ENCODE measurements around the gene CRY2. TPM values are rescaled to one million over a fixed set of nuclear protein-coding genes. Genes with fewer than 3 reads are reported as not detected.

CRY2 gene
- total RNA-seq, 2 experiments from 2014 or later: 12.3 to 15.7 TPM

DNA sequence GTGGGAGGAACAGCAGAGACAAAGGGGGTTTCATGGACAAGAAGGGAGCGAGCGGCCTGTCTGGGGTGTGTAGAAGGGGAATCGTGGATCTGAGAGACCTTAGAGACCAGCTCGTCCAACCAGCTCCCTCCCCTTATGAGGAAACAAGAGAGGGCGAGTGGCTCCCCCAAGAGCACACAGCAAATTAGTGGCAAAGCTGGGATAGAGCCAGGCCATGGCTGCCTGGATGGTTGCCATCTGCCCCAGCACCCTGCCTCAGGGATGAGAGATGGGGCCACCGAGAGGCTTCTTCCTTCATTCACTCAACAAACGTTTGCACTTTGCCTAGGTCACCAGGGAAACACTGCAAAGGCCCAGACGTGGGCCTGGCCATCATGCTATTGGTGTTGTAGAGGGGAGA lies 42.3 kb downstream of the CRY2 start:
- no peak overlapping the region for H3K4me3 Mint-ChIP-seq
- TF ChIP-seq, protein P1, sequence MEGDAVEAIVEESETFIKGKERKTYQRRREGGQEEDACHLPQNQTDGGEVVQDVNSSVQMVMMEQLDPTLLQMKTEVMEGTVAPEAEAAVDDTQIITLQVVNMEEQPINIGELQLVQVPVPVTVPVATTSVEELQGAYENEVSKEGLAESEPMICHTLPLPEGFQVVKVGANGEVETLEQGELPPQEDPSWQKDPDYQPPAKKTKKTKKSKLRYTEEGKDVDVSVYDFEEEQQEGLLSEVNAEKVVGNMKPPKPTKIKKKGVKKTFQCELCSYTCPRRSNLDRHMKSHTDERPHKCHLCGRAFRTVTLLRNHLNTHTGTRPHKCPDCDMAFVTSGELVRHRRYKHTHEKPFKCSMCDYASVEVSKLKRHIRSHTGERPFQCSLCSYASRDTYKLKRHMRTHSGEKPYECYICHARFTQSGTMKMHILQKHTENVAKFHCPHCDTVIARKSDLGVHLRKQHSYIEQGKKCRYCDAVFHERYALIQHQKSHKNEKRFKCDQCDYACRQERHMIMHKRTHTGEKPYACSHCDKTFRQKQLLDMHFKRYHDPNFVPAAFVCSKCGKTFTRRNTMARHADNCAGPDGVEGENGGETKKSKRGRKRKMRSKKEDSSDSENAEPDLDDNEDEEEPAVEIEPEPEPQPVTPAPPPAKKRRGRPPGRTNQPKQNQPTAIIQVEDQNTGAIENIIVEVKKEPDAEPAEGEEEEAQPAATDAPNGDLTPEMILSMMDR (IDR thresholded peaks at IDR 0.05): no peak
- H3K27ac Mint-ChIP-seq: no peak overlapping the region
- no peaks in the 10 kb centered on the region for H3K36me3 Mint-ChIP-seq (ENCODE audit: low read depth)
- ChIA-PET CTCF (interaction anchor here (1.1 kb wide), 1 partner anchor 17 kb away, joined by 5 read pairs; no protein-coding TSS in a partner anchor), POLR2A (no interaction called here)
- DNase-seq: no peak
- no peak for ATAC-seq
- H3K9me3 Mint-ChIP-seq: no peaks in the 10 kb centered on the region
- peaks cover 7% of the 10 kb centered on the region for H3K4me1 Mint-ChIP-seq (ENCODE audit: low read depth)
- peaks cover 9% of the 10 kb centered on the region for H3K27me3 Mint-ChIP-seq
- intact Hi-C loops (cut with micrococcal nuclease): no loop called here

DNA sequence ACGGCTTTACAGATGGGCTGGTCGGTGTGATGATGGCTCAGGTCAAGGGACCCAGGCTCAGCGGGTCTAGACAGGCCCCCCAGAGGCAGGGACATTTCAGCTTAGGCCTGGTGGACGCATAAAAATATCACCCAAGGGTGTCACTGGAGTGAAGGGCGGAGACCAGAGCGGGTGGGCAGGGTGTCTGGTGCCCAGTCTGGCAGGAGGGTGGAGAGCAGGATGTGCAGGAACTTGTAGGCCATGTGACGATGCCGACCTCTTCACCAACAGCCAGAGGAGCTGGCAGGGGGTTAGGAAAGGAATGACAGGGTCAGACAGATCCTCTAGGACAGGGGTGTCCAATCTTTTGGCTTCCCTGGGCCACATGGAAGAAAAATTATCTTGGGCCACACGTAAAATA lies 42.7 kb downstream of the CRY2 start:
- TF ChIP-seq, protein P1 (IDR thresholded peaks at IDR 0.05): no peak
- DNase-seq: no peak
- no peaks in the 10 kb centered on the region for H3K36me3 Mint-ChIP-seq (ENCODE audit: low read depth)
- POLR2A ChIA-PET: no interaction called here
- H3K4me3 Mint-ChIP-seq: no peak overlapping the region
- no peak overlapping the region for H3K27ac Mint-ChIP-seq
- intact Hi-C loops (cut with micrococcal nuclease): no loop called here
- H3K4me1 Mint-ChIP-seq (ENCODE audit: low read depth): peaks cover 3% of the 10 kb centered on the region
- ATAC-seq: no peak
- H3K9me3 Mint-ChIP-seq: no peaks in the 10 kb centered on the region
- CTCF ChIA-PET: interaction anchor here (1.1 kb wide), 1 partner anchor 17 kb away, joined by 5 read pairs; no protein-coding TSS in a partner anchor
- H3K27me3 Mint-ChIP-seq: peaks cover 7% of the 10 kb centered on the region

- Mint-ChIP-seq H3K4me1 (ENCODE audit: low read depth) (no peaks in the 10 kb centered on the region), H3K36me3 (ENCODE audit: low read depth) (no peaks in the 10 kb centered on the region), H3K27ac (no peak overlapping the region), H3K27me3 (peaks cover 6% of the 10 kb centered on the region), H3K4me3 (no peak overlapping the region), H3K9me3 (no peaks in the 10 kb centered on the region)
- ChIA-PET CTCF (no interaction called here), POLR2A (no interaction called here)
- TF ChIP-seq, protein P1 (IDR thresholded peaks at IDR 0.05): no peak
- ATAC-seq (no peak), DNase-seq (no peak)
- intact Hi-C loops (cut with micrococcal nuclease): no loop called here
Measured at GRCh38 chr11:45890886-45891550, 43.7 kb downstream of the CRY2 start.

- ChIA-PET CTCF (interaction anchor here (0.7 to 1.1 kb wide), 2 partner anchors 73 to 121 kb away, joined by 3 read pairs; no protein-coding TSS in a partner anchor), POLR2A (interaction anchor here (0.7 kb wide), 1 partner anchor 24 kb away, joined by 3 read pairs; no protein-coding TSS in a partner anchor)
- ATAC-seq (no peak), DNase-seq (no peak)
- no peak overlapping the region for H3K27ac Mint-ChIP-seq
- TF ChIP-seq, protein P1 (IDR thresholded peaks at IDR 0.05): no peak
- no peaks in the 10 kb centered on the region for H3K4me1 Mint-ChIP-seq (ENCODE audit: low read depth)
- peaks cover 9% of the 10 kb centered on the region for H3K27me3 Mint-ChIP-seq
- H3K36me3 Mint-ChIP-seq (ENCODE audit: low read depth): no peaks in the 10 kb centered on the region
- H3K4me3 Mint-ChIP-seq: no peak overlapping the region
- intact Hi-C loops (cut with micrococcal nuclease): no loop called here
- H3K9me3 Mint-ChIP-seq: no peaks in the 10 kb centered on the region
Measured at GRCh38 chr11:45892856-45893255, 45.6 kb downstream of the CRY2 start.

DNA sequence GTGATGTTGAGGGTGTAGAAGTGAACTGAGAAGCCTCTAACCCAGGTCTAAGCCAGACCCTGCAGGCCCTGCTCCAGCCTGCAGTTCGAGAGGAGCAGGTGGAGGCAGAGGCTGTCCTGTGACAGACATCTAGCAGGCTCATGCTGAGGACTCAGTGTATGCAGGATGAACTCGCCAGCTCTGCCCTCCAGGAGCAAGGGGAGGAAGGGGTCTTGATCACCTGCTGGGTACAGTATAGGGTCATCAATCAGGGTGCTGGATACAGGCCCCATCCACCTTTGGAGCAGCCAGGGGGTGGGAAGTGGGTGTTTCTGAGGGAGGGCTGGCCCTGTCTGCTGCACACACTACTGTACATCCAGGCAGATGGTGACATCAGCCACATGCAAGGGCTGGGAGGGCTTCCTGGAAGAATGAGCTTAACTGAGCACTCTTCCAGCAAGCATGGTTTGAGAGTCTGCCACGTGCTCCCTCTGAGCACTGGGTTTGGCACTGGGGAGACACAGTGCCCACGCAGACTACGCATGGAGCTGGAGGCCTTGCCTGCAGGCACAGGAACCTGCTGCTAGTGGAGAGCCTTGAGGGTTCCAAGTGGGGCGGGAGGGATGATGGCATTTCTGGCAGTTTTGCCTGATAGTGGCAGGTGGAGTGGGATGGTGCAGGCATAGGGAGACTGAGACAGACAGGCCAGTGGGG lies 47.4 kb downstream of the CRY2 start:
- no peak for ATAC-seq

More for the DNA sequence above, 47.4 kb downstream of the CRY2 start:
- no peaks in the 10 kb centered on the region for H3K4me1 Mint-ChIP-seq (ENCODE audit: low read depth)
- CTCF ChIA-PET: no interaction called here
- no peak overlapping the region for H3K4me3 Mint-ChIP-seq
- peaks cover 12% of the 10 kb centered on the region for H3K27me3 Mint-ChIP-seq
- DNase-seq: no peak
- TF ChIP-seq, protein P1 (IDR thresholded peaks at IDR 0.05): no peak
- H3K9me3 Mint-ChIP-seq: no peaks in the 10 kb centered on the region
- H3K27ac Mint-ChIP-seq: no peak overlapping the region
- no peaks in the 10 kb centered on the region for H3K36me3 Mint-ChIP-seq (ENCODE audit: low read depth)
- POLR2A ChIA-PET: interaction anchor here (0.6 kb wide), 1 partner anchor 228 kb away, joined by 3 read pairs; no protein-coding TSS in a partner anchor
- intact Hi-C loops (cut with micrococcal nuclease): no loop called here

Measured in activated CD8-positive, alpha-beta T cell treated with anti-CD3 and anti-CD28 coated beads for 36 hours (primary cell).